Adrenal gland (tissue), 12 donors: ENCODE data around the gene SP140L. TPM values are rescaled to one million over a fixed set of nuclear protein-coding genes. Genes with fewer than 3 reads are reported as not detected.
"Not testable (repeated sequence)": the region's sequence is repeated elsewhere in the genome, so short reads cannot be mapped to it uniquely, and the experiment has no call there.

Experiments
- DNase-seq, 7 donors: peaks; one replicate each; pipeline ENCODE4 v3.0.0-alpha.2; 2019 to 2020
- H3K27ac ChIP-seq, 5 donors: fragments of 200-600 bp; sonication (generic) in 4 of 5; 1 replicate in 3 of 5; 2 replicates in 2 of 5; pipeline versions ENCODE4 v1.5.1 to v1.8.0; 2016 to 2020; ENCODE audit warnings: mild to moderate bottlenecking in 1 of 5
- H3K27me3 ChIP-seq: fragments of 200-600 bp; 2 replicates; pipeline ENCODE4 v1.8.0; 2021
- H3K36me3 ChIP-seq, 2 donors: fragments of 200-600 bp; replicated peaks in 1 of 2; 1 replicate in 1 of 2; 2 replicates in 1 of 2; pipeline versions ENCODE4 v1.5.1 to v1.8.0; 2018 to 2022
- H3K4me1 ChIP-seq, 2 donors: fragments of 200-600 bp; replicated peaks in 1 of 2; 1 replicate in 1 of 2; 2 replicates in 1 of 2; pipeline versions ENCODE4 v1.5.1 to v1.8.0; 2018 to 2021
- H3K4me3 ChIP-seq, 4 donors: fragments of 200-600 bp; sonication (generic) in 3 of 4; one replicate each; pipeline ENCODE4 v1.5.1; 2016 to 2018
- H3K9me3 ChIP-seq, 3 donors: fragments of 200-600 bp; sonication (generic) in 1 of 3; replicated peaks in 1 of 3; 1 replicate in 2 of 3; 2 replicates in 1 of 3; pipeline versions ENCODE4 v1.5.1 to v1.8.0; 2016 to 2021
- POLR2A ChIP-seq, 2 donors: fragments of 450-650 bp; IDR thresholded peaks; one replicate each; pipeline ENCODE4 v1.6.1; 2017; ENCODE audit warnings: antibody characterized with exemption in 2 of 2, mild to moderate bottlenecking in 2 of 2, moderate library complexity in 1 of 2
- WGBS, 4 donors: extraction: QIAGEN DNeasy Blood & Tissue Kit in 2 of 4; methylation state at CpG; one replicate each; pipeline versions ENCODE4 v1.1.5 to v1.1.7; 2013 to 2017; 5-methylcytosine and 5-hydroxymethylcytosine counted together
- intact Hi-C, 2 donors: fragments of 100-400 bp; cut with DNase I; formaldehyde crosslinking; loops; one replicate each; pipeline versions ENCODE4 v1.14.1 to v1.15.0; 2022 to 2023
- polyA plus RNA-seq, 3 donors: library from polyadenylated mRNA; stranded (reverse); fragments of 200-250 nt in 2 of 3; fragments of 350-450 nt in 1 of 3; fragmentation: Illumina TruSeq in 1 of 3; extraction: RNeasy Lipid Tissue Mini Kit (QIAGEN cat#74804) in 1 of 3; gene quantifications; one replicate each; pipeline ENCODE4 v1.2.3, GENCODE V29; 2013 to 2014
- total RNA-seq, 9 donors: library from RNA; depleted of rRNA in 4 of 9; stranded (reverse); fragments of >200 nt in 4 of 9; fragments of 120-200 nt in 1 of 9; fragmentation: NEBNext Ultra II Directional in 1 of 9; extraction: Animal tissue kit (Norgen Biotek cat#: 25700) in 1 of 9; gene quantifications; one replicate each; pipeline versions ENCODE4 v1.1.0 to v1.2.4, GENCODE V29; 2013 to 2023
- TF ChIP-seq, protein P1 (sequence below), 6 experiments: fragments of 450-650 bp in 4 of 6; fragments of 200-600 bp in 2 of 6; sonication (generic) in 1 of 6; IDR thresholded peaks; 1 replicate in 5 of 6; 2 replicates in 1 of 6; pipeline versions ENCODE4 v1.5.1 to v1.8.0; 2016 to 2021; ENCODE audit warnings: antibody characterized with exemption in 6 of 6, mild to moderate bottlenecking in 2 of 6, moderate library complexity in 1 of 6
- donor health status: healthy with polysubstance abuse.
- donor health status: Bipolar disorder and iron deficiency.
- donor health status: DM: yes; HTN: yes; CAD: no.
- donor health status: DM: no; HTN: no; CAD: no.
- donor health status: DM: no; HTN: no; CAD: no.
- donor health status: DM: yes; HTN: yes; CAD: no.

The SP140L gene
- total and polyA plus RNA-seq, 12 donors, result 6.5 to 30.8 (median 21.3) TPM

DNA sequence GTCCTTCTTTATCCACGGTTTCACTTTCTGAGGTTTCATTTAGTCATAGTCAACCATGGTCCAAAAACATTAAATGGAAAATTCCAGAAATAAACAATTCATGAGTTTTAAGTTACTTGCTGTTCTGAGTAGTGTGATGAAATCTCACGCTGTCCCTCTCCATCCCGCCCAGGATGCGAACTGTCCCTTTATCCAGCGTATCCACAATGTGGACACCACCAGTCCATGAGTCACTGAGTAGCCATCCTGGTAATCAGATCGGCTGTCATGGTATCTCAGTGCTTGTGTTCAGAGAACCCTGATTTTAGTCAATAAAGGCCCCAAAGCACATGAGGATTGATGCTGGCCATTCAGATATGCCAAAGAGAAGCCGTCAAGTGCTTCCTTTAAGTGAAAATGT lies 3.7 kb downstream of the SP140L start:
- intact Hi-C loops, result no loop called here
- Histone ChIP-seq H3K4me3 (no peak overlapping the region), H3K27ac (no peak overlapping the region), H3K36me3 (no peaks in the 10 kb centered on the region), H3K4me1 (peaks cover 13 to 41% of the 10 kb centered on the region in 2 donors), H3K27me3 (no peaks in the 10 kb centered on the region), H3K9me3 (no peaks in the 10 kb centered on the region)
- DNase-seq, result peak in 2 of 7 donors; percentile 41 to 43
- TF ChIP-seq POLR2A (IDR thresholded peaks at IDR 0.05), result no peak
- TF ChIP-seq, protein P1, sequence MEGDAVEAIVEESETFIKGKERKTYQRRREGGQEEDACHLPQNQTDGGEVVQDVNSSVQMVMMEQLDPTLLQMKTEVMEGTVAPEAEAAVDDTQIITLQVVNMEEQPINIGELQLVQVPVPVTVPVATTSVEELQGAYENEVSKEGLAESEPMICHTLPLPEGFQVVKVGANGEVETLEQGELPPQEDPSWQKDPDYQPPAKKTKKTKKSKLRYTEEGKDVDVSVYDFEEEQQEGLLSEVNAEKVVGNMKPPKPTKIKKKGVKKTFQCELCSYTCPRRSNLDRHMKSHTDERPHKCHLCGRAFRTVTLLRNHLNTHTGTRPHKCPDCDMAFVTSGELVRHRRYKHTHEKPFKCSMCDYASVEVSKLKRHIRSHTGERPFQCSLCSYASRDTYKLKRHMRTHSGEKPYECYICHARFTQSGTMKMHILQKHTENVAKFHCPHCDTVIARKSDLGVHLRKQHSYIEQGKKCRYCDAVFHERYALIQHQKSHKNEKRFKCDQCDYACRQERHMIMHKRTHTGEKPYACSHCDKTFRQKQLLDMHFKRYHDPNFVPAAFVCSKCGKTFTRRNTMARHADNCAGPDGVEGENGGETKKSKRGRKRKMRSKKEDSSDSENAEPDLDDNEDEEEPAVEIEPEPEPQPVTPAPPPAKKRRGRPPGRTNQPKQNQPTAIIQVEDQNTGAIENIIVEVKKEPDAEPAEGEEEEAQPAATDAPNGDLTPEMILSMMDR (IDR thresholded peaks at IDR 0.05), result no peak
- 87 to 93% (median 89%) methylated on average over 7 of the region's 7 CpGs for WGBS, 4 donors

DNA sequence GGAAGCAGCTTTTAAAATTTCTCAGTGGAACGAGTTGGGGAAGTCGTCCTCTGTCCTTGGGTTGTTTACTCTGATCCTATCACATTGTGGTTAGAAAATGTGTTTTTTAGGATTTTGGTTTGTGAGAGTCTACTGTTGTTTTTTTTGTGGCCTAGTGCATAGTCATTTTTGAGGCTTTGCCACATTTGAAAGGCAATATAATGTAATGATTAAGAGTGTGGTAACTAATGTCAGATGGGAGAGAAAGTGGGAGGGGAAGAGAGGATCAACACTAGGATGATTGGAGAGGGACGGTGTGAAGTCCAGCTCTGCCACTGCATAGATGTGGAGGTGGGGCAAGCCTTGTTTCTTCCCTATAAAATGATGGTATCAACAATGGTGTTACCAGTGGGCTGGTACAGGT lies 8.5 kb downstream of the SP140L start:
- no peak overlapping the region for H3K4me3 ChIP-seq
- TF ChIP-seq, protein P1 (IDR thresholded peaks at IDR 0.05), result no peak
- TF ChIP-seq POLR2A (IDR thresholded peaks at IDR 0.05), result no peak
- no peaks in the 10 kb centered on the region for H3K9me3 ChIP-seq
- peak overlapping the region in 1 of 5 donors; percentile 6 for H3K27ac ChIP-seq
- no peaks in the 10 kb centered on the region for H3K36me3 ChIP-seq
- no peaks in the 10 kb centered on the region for H3K27me3 ChIP-seq
- DNase-seq, result no peak
- 21 to 33% (median 27%) methylated on average over 3 of the region's 3 CpGs for WGBS, 4 donors
- peaks cover 6 to 23% of the 10 kb centered on the region in 2 donors for H3K4me1 ChIP-seq
- intact Hi-C loops, result no loop called here

DNA sequence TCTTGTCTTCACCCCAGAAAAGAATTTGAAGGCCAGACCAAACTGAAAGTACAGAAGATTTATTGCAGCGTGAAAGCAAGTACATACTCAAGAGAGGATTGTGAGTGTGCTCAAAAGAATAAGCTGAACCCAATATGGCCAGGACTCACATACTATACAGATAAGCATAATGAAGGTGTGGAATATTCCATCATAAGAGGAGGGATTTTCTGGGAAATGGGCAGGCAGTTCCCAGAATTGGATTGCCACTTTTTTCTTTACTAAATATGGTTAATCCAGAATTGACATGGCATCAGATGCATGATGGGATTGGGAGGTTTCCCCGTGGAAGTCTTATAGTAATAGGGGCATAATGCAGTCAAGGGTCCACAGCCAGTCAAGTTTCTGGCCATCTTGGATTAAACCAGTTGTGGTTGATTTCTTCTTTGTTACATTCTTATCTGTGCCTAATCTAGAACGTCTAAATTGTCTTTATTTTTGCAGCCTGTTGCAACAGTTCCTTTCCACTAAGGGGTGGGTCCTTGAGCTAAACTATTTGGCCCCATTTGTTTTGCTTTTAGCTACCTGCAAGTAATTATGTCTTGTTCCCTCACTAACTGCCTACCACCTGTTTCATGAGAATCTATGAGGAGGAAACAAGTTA lies 9.0 kb downstream of the SP140L start:
- Histone ChIP-seq H3K27ac (peak overlapping the region in 1 of 5 donors; percentile 6), H3K4me1 (peaks cover 6 to 18% of the 10 kb centered on the region in 2 donors), H3K4me3 (no peak overlapping the region), H3K27me3 (no peaks in the 10 kb centered on the region), H3K9me3 (no peaks in the 10 kb centered on the region), H3K36me3 (no peaks in the 10 kb centered on the region)
- TF ChIP-seq, protein P1 (IDR thresholded peaks at IDR 0.05), result no peak
- no peak for TF ChIP-seq POLR2A (IDR thresholded peaks at IDR 0.05)
- WGBS, 4 donors, result 59 to 78% (median 71%) methylated on average over 3 of the region's 3 CpGs
- DNase-seq, result no peak
- intact Hi-C loops, result no loop called here

DNA sequence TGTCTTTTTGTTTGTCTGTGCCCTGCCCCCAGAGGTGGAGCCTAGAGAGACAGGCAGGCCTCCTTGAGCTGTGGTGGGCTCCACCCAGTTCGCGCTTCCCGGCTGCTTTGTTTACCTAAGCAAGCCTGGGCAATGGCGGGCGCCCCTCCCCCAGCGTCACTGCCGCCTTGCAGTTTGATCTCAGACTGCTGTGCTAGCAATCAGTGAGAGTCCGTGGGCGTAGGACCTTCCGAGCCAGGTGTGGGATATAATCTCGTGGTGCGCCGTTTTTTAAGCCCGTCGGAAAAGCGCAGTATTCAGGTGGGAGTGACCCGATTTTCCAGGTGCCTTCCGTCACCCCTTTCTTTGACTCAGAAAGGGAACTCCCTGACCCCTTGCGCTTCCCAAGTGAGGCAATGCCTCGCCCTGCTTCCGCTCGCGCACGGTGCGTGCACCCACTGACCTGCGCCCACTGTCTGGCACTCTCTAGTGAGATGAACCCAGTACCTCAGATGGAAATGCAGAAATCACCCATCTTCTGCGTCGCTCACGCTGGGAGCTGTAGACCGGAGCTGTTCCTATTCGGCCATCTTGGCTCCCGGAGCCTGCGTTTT lies 15.0 kb downstream of the SP140L start:
- H3K4me3 ChIP-seq, H3K36me3 ChIP-seq, DNase-seq, H3K4me1 ChIP-seq, H3K27me3 ChIP-seq, H3K27ac ChIP-seq, intact Hi-C loops: not testable (repeated sequence)
- H3K9me3 ChIP-seq, result peaks cover 0 to 11% (median 0%) of the 10 kb centered on the region in 3 donors
- 90 to 96% (median 96%) methylated on average over 26 to 33 of the region's 33 CpGs for WGBS, 4 donors

DNA sequence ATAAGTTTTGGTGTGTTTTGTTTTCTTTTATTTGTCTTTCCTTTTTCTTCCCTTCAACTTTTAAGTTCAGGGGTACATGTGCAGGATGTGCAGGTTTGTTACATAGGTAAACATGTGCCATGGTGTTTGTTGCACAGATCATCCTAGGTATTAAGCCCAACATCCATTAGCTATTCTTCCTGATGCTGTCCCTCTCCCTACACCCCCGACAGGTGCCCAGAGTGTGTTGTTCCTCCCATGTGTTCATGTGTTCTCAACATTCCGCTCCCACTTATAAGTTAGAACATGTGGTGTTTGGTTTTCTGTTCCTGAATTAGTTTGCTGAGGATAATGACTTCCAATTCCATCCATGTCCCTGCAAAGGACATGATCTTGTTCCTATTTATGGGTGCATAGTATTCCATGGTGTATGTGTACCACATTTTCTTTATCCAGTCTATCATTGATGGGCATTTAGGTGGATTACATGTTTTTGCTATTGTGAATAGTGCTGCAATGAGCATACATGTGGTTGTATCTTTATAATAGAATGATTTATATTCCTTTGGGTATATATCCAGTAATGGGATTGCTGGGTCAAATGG lies 16.1 kb downstream of the SP140L start:
- intact Hi-C loops, H3K4me1 ChIP-seq, H3K27me3 ChIP-seq, H3K4me3 ChIP-seq, H3K27ac ChIP-seq, H3K36me3 ChIP-seq, DNase-seq: not testable (repeated sequence)
- peaks cover 0 to 11% (median 0%) of the 10 kb centered on the region in 3 donors for H3K9me3 ChIP-seq
- 93 to 100% (median 95%) methylated on average over 2 of the region's 2 CpGs for WGBS, 4 donors
